Skeletal muscle tissue (tissue), 4 donors: ENCODE results near the gene DDX19B. TPM values are rescaled to one million over a fixed set of nuclear protein-coding genes. Genes with fewer than 3 reads are reported as not detected.

Experiments used
- H3K27ac ChIP-seq: one replicate; pipeline ENCODE4 v1.7.0; 2013; ENCODE audit warnings: mild to moderate bottlenecking, low read depth, low read length, inconsistent platforms
- H3K27me3 ChIP-seq, 3 donors: one replicate each; pipeline ENCODE4 v1.7.0; 2013; ENCODE audit warnings: low read length in 3 of 3; ENCODE audit not compliant: control insufficient read depth in 3 of 3, insufficient read depth in 3 of 3
- H3K36me3 ChIP-seq, 3 donors: one replicate each; pipeline ENCODE4 v1.7.0; 2013; ENCODE audit warnings: low read length in 3 of 3; ENCODE audit not compliant: control insufficient read depth in 3 of 3, insufficient read depth in 3 of 3
- H3K4me1 ChIP-seq, 3 donors: one replicate each; pipeline ENCODE4 v1.7.0; 2013; ENCODE audit warnings: low read length in 3 of 3, mild to moderate bottlenecking in 3 of 3; ENCODE audit not compliant: control insufficient read depth in 3 of 3, insufficient read depth in 3 of 3
- H3K4me3 ChIP-seq, 3 donors: one replicate each; pipeline ENCODE4 v1.7.0; 2013; ENCODE audit warnings: low read length in 3 of 3
- H3K9ac ChIP-seq, 3 donors: one replicate each; pipeline ENCODE4 v1.7.0; 2013; ENCODE audit warnings: low read length in 3 of 3, mild to moderate bottlenecking in 3 of 3, moderate library complexity in 2 of 3, low read depth in 1 of 3
- H3K9me3 ChIP-seq, 3 donors: one replicate each; pipeline ENCODE4 v1.7.0; 2013; ENCODE audit warnings: low read length in 3 of 3; ENCODE audit not compliant: control insufficient read depth in 3 of 3
- total RNA-seq: library from RNA; depleted of rRNA; stranded (reverse); fragments of >200 nt; gene quantifications from one replicate; pipeline ENCODE4 v1.2.3, GENCODE V29; 2014
- donor health status: Osteomylitis.

DDX19B gene
- total RNA-seq, 1 donor from 2014 or later = 21.4 TPM

- H3K36me3 ChIP-seq = peaks cover 15 to 23% (median 20%) of the 10 kb centered on the region in 3 donors
- H3K27me3 ChIP-seq = no peaks in the 10 kb centered on the region
- peak overlapping the region in 2 of 3 donors; percentile 3 to 70 for H3K9ac ChIP-seq
- peaks cover 13 to 28% (median 15%) of the 10 kb centered on the region in 3 donors for H3K4me1 ChIP-seq
- peak overlapping the region; percentile 51 for H3K27ac ChIP-seq
- no peaks in the 10 kb centered on the region for H3K9me3 ChIP-seq
- H3K4me3 ChIP-seq = no peak overlapping the region
These were observed 76.9 kb downstream of the DDX19B start for GRCh38 chr16:70375636-70376611.

- no peak overlapping the region for H3K4me3 ChIP-seq
- H3K9me3 ChIP-seq = no peaks in the 10 kb centered on the region
- no peaks in the 10 kb centered on the region for H3K27me3 ChIP-seq
- no peak overlapping the region for H3K27ac ChIP-seq
- no peak overlapping the region for H3K9ac ChIP-seq
- H3K4me1 ChIP-seq = peaks cover 19 to 33% (median 19%) of the 10 kb centered on the region in 3 donors
- peaks cover 6 to 17% (median 14%) of the 10 kb centered on the region in 3 donors for H3K36me3 ChIP-seq
These were observed 78.8 kb downstream of the DDX19B start for GRCh38 chr16:70377782-70378181.

- Histone ChIP-seq H3K36me3 (peaks cover 8 to 16% (median 11%) of the 10 kb centered on the region in 3 donors), H3K9me3 (no peaks in the 10 kb centered on the region), H3K9ac (no peak overlapping the region), H3K27ac (no peak overlapping the region), H3K27me3 (no peaks in the 10 kb centered on the region), H3K4me3 (no peak overlapping the region), H3K4me1 (peaks cover 19 to 33% (median 19%) of the 10 kb centered on the region in 3 donors)
These were observed 80.0 kb downstream of the DDX19B start for GRCh38 chr16:70378869-70379493.

GRCh38 chr16:70380248-70380918, 81.4 kb downstream of the DDX19B start:
- H3K27me3 ChIP-seq = no peaks in the 10 kb centered on the region
- H3K27ac ChIP-seq = peak overlapping the region; percentile 85
- H3K4me3 ChIP-seq = peak overlapping the region; percentile 73 to 88 (median 84)
- H3K4me1 ChIP-seq = peaks cover 19 to 33% (median 19%) of the 10 kb centered on the region in 3 donors
- H3K36me3 ChIP-seq = peaks cover 4 to 18% (median 11%) of the 10 kb centered on the region in 3 donors
- H3K9ac ChIP-seq = peak overlapping the region; percentile 74 to 91 (median 77)
- no peaks in the 10 kb centered on the region for H3K9me3 ChIP-seq

- H3K4me1 ChIP-seq = peaks cover 16 to 30% (median 16%) of the 10 kb centered on the region in 3 donors
- H3K27ac ChIP-seq = peak overlapping the region; percentile 85
- no peaks in the 10 kb centered on the region for H3K9me3 ChIP-seq
- H3K36me3 ChIP-seq = peaks cover 4 to 15% (median 11%) of the 10 kb centered on the region in 3 donors
- no peaks in the 10 kb centered on the region for H3K27me3 ChIP-seq
- peak overlapping the region; percentile 74 to 91 (median 77) for H3K9ac ChIP-seq
- peak overlapping the region; percentile 73 to 88 (median 84) for H3K4me3 ChIP-seq
These were observed 82.1 kb downstream of the DDX19B start for GRCh38 chr16:70380919-70381603.

- H3K36me3 ChIP-seq = peaks cover 4 to 12% (median 7%) of the 10 kb centered on the region in 3 donors
- H3K27ac ChIP-seq = peak overlapping the region; percentile 85
- peak overlapping the region; percentile 73 to 88 (median 84) for H3K4me3 ChIP-seq
- H3K9ac ChIP-seq = peak overlapping the region; percentile 44 to 85 (median 72)
- H3K4me1 ChIP-seq = peaks cover 13 to 27% (median 17%) of the 10 kb centered on the region in 3 donors
- no peaks in the 10 kb centered on the region for H3K27me3 ChIP-seq
- no peaks in the 10 kb centered on the region for H3K9me3 ChIP-seq
These were observed 82.8 kb downstream of the DDX19B start for GRCh38 chr16:70381604-70382342.

- no peaks in the 10 kb centered on the region for H3K9me3 ChIP-seq
- H3K4me1 ChIP-seq = peaks cover 13 to 27% (median 22%) of the 10 kb centered on the region in 3 donors
- no peaks in the 10 kb centered on the region for H3K27me3 ChIP-seq
- H3K4me3 ChIP-seq = no peak overlapping the region
- H3K9ac ChIP-seq = no peak overlapping the region
- H3K27ac ChIP-seq = no peak overlapping the region
- H3K36me3 ChIP-seq = peaks cover 9 to 18% (median 12%) of the 10 kb centered on the region in 3 donors
These were observed 84.5 kb downstream of the DDX19B start for GRCh38 chr16:70383421-70383960.
